ENCODE measurements around the gene NUP58. TPM values are rescaled to one million over a fixed set of nuclear protein-coding genes. Genes with fewer than 3 reads are reported as not detected.
A peak's percentile ranks its signal among the peaks of the same experiment; 100 is the strongest.

The NUP58 gene
- total and polyA plus RNA-seq, 9 of the 15 experiments (the other 6 are each of a cell fraction or from before 2014, with no cell fraction given) = 12.5 to 98.0 (median 42.6) TPM

DNA sequence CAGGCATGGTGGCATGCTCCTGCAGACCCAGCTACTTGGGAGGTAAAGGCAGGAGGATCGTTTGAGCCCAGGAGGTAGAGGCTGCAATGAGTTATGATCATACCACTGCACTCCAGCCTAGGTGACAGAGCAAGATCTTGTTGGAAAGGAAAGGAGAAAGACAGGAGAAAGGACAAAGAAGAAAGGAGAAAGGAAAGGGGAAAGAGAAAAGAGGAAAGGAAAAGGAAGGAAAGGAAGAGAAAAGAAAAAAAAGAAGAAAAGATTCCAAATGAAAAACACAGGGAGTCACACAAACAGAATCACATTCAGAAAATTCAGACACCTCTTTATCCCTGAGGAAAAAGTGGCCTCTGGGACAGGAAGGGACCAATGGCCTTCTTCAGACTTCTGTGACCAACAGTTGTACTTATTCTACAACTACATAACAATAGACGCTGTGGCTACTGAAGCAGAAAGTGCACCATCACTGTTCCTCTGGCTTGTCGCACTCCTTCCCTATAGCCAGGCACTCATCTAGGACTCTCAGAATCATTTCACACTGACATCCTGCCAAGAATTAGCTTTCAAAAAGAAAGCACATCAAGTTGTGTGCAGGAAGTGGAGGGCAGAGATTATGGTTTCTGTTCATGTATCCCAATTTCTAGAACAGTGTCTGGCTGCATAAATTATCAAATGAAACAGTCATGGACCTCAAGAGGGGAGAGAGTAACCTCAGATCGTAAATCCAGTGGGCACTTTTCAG is 20.1 kb upstream of the NUP58 start (continued):
- TF ChIP-seq ZNF232 (CRISPR knock-in tag; IDR thresholded peaks at IDR 0.05) = no peak
- TF ChIP-seq ESRRA (IDR thresholded peaks at IDR 0.05; ENCODE audit: borderline replicate concordance, low read depth) = no peak
- TF ChIP-seq C11orf30 (IDR thresholded peaks at IDR 0.05; ENCODE audit: low read depth) = peak; percentile 53; the same call in 1 of the 2 replicates
- TF ChIP-seq COPS2 (conservative IDR thresholded peaks at IDR 0.05) = no peak
- TF ChIP-seq ZNF644 (tag; IDR thresholded peaks at IDR 0.05; ENCODE audit: low read depth) = no peak
- no peak for TF ChIP-seq ZNF551 (CRISPR knock-in tag; IDR thresholded peaks at IDR 0.05)
- no peak for TF ChIP-seq NR2C2 (CRISPR knock-in tag; IDR thresholded peaks at IDR 0.05)
- TF ChIP-seq NR2C2 (tag; IDR thresholded peaks at IDR 0.05) = no peak
- TF ChIP-seq ZNF12 (CRISPR knock-in tag; IDR thresholded peaks at IDR 0.05) = no peak
- no peak for TF ChIP-seq RAD21 (CRISPR knock-in tag; conservative IDR thresholded peaks at IDR 0.05 in 1 of 2, IDR thresholded peaks at IDR 0.05 in 1 of 2)
- no peak for TF ChIP-seq STAT5B (CRISPR knock-in tag; IDR thresholded peaks at IDR 0.05)
- peak; percentile 65; the same call in 1 of the 2 replicates for TF ChIP-seq NFE2 (IDR thresholded peaks at IDR 0.05; ENCODE audit: low read depth)
- TF ChIP-seq, protein P1, sequence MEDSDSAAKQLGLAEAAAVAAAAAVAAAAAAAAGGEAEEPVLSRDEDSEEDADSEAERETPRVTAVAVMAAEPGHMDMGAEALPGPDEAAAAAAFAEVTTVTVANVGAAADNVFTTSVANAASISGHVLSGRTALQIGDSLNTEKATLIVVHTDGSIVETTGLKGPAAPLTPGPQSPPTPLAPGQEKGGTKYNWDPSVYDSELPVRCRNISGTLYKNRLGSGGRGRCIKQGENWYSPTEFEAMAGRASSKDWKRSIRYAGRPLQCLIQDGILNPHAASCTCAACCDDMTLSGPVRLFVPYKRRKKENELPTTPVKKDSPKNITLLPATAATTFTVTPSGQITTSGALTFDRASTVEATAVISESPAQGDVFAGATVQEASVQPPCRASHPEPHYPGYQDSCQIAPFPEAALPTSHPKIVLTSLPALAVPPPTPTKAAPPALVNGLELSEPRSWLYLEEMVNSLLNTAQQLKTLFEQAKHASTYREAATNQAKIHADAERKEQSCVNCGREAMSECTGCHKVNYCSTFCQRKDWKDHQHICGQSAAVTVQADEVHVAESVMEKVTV (CRISPR knock-in tag; IDR thresholded peaks at IDR 0.05) = no peak
- no peak for TF ChIP-seq FUS (optimal IDR thresholded peaks at IDR 0.05; ENCODE audit: low read depth, low read length)
